Ovary (tissue), 9 donors: ENCODE results near the gene ZMYND19. TPM values are rescaled to one million over a fixed set of nuclear protein-coding genes. Genes with fewer than 3 reads are reported as not detected.

Experiments used
- DNase-seq, 5 donors: peaks; one replicate each; pipeline ENCODE4 v3.0.0-alpha.2; 2019 to 2020
- H3K27ac ChIP-seq, 2 donors: fragments of 200-600 bp; one replicate each; pipeline versions ENCODE4 v1.5.1 to v1.8.0; 2019 to 2022
- H3K27me3 ChIP-seq: fragments of 200-600 bp; one replicate; pipeline ENCODE4 v1.8.0; 2022
- H3K36me3 ChIP-seq: fragments of 200-600 bp; sonication (generic); one replicate; pipeline ENCODE4 v1.5.1; 2019
- H3K4me1 ChIP-seq: one replicate; pipeline ENCODE4 v1.8.1; 2013; ENCODE audit warnings: mild to moderate bottlenecking, moderate library complexity; ENCODE audit not compliant: insufficient read depth
- H3K4me3 ChIP-seq: fragments of 200-600 bp; sonication (generic); one replicate; pipeline ENCODE4 v1.5.1; 2017
- H3K9me3 ChIP-seq, 2 donors: fragments of 200-600 bp in 1 of 2; sonication (generic) in 1 of 2; one replicate each; pipeline versions ENCODE4 v1.5.1 to v1.8.1; 2013 to 2019; ENCODE audit warnings: mild to moderate bottlenecking in 1 of 2, moderate library complexity in 1 of 2
- CTCF ChIP-seq, 3 donors: fragments of 450-650 bp in 2 of 3; fragments of 200-600 bp in 1 of 3; IDR thresholded peaks; one replicate each; pipeline versions ENCODE4 v1.5.1 to v1.8.0; 2016 to 2022; ENCODE audit warnings: antibody characterized with exemption in 3 of 3, mild to moderate bottlenecking in 1 of 3
- EP300 ChIP-seq: sonication (generic); formaldehyde crosslinking; IDR thresholded peaks from one replicate; pipeline ENCODE4 v1.6.1; 2017; ENCODE audit warnings: antibody characterized with exemption
- POLR2A ChIP-seq: fragments of 450-650 bp; IDR thresholded peaks from one replicate; pipeline ENCODE4 v1.6.1; 2017; ENCODE audit warnings: antibody characterized with exemption, mild to moderate bottlenecking, moderate library complexity
- WGBS, 3 donors: extraction: QIAGEN DNeasy Blood & Tissue Kit in 1 of 3; methylation state at CpG; one replicate each; pipeline versions ENCODE4 v1.1.5 to v1.1.7; 2013 to 2017; 5-methylcytosine and 5-hydroxymethylcytosine counted together
- intact Hi-C, 4 donors: fragments of 100-400 bp; cut with DNase I; formaldehyde crosslinking; loops; one replicate each; pipeline versions ENCODE4 v1.11.0 to v1.15.1; 2022 to 2023
- polyA plus RNA-seq, 2 donors: library from polyadenylated mRNA; stranded (reverse); fragments of 200-250 nt in 1 of 2; fragments of 350-450 nt in 1 of 2; fragmentation: Illumina TruSeq in 1 of 2; extraction: RNeasy Lipid Tissue Mini Kit (QIAGEN cat#74804) in 1 of 2; gene quantifications; one replicate each; pipeline ENCODE4 v1.2.3, GENCODE V29; 2013 to 2014
- total RNA-seq, 7 donors: library from RNA; depleted of rRNA in 2 of 7; stranded (reverse); fragments of >200 nt in 2 of 7; fragmentation: NEBNext Ultra II Directional in 3 of 7; extraction: Animal tissue kit (Norgen Biotek cat#: 25700) in 3 of 7; gene quantifications; one replicate each; pipeline versions ENCODE4 v1.1.0 to v1.2.4, GENCODE V29; 2016 to 2023
- donor health status: DM: no; HTN: no; CAD: no; lungs with moderate emphysema.
- donor health status: DM: no; HTN: no; CAD: no.
- donor health status: Bipolar disorder and iron deficiency.
- donor health status: DM: yes; HTN: yes; CAD: no.
- donor health status: DM: no; HTN: no; CAD: no.
- donor health status: DM: yes; HTN: yes; CAD: no.

The ZMYND19 gene
- total and polyA plus RNA-seq, 9 donors: 5.1 to 22.9 (median 14.7) TPM

- TF ChIP-seq EP300 (no peak), POLR2A (no peak), CTCF (IDR thresholded peaks at IDR 0.05) (no peak)
- WGBS, 3 donors: 88 to 92% (median 90%) methylated on average over 14 of the region's 14 CpGs
- intact Hi-C loops: no loop called here
- Histone ChIP-seq H3K9me3 (no peaks in the 10 kb centered on the region), H3K36me3 (no peaks in the 10 kb centered on the region), H3K27ac (no peak overlapping the region), H3K4me3 (no peak overlapping the region), H3K27me3 (no peaks in the 10 kb centered on the region), H3K4me1 (peaks cover 9% of the 10 kb centered on the region)
- no peak for DNase-seq
Observed at GRCh38 chr9:137586854-137587253, 3.5 kb downstream of the ZMYND19 start.

GRCh38 chr9:137583957-137584356 is 6.4 kb downstream of the ZMYND19 start:
- H3K4me3 ChIP-seq: no peak overlapping the region
- H3K4me1 ChIP-seq: peaks cover 2% of the 10 kb centered on the region
- DNase-seq: no peak
- TF ChIP-seq CTCF (IDR thresholded peaks at IDR 0.05) (no peak), POLR2A (no peak), EP300 (no peak)
- no peak overlapping the region for H3K27ac ChIP-seq
- H3K36me3 ChIP-seq: no peaks in the 10 kb centered on the region
- intact Hi-C loops: no loop called here
- WGBS, 3 donors: 77 to 80% (median 77%) methylated on average over 8 of the region's 8 CpGs
- no peaks in the 10 kb centered on the region for H3K27me3 ChIP-seq
- H3K9me3 ChIP-seq: no peaks in the 10 kb centered on the region

- WGBS, 3 donors: 64 to 74% (median 65%) methylated on average over 14 of the region's 14 CpGs
- Histone ChIP-seq H3K36me3 (no peaks in the 10 kb centered on the region), H3K4me3 (no peak overlapping the region), H3K4me1 (no peaks in the 10 kb centered on the region), H3K27me3 (no peaks in the 10 kb centered on the region), H3K9me3 (no peaks in the 10 kb centered on the region), H3K27ac (no peak overlapping the region)
- no peak for DNase-seq
- intact Hi-C loops: no loop called here
- TF ChIP-seq POLR2A (no peak), CTCF (IDR thresholded peaks at IDR 0.05) (no peak)
Observed at GRCh38 chr9:137583347-137583746, 7.0 kb downstream of the ZMYND19 start.

GRCh38 chr9:137582286-137582860 is 7.9 kb downstream of the ZMYND19 start:
- TF ChIP-seq CTCF (IDR thresholded peaks at IDR 0.05) (no peak), POLR2A (no peak), EP300 (no peak)
- no peaks in the 10 kb centered on the region for H3K36me3 ChIP-seq
- no peak overlapping the region for H3K27ac ChIP-seq
- peaks cover 4% of the 10 kb centered on the region for H3K4me1 ChIP-seq
- H3K4me3 ChIP-seq: no peak overlapping the region
- DNase-seq: no peak
- WGBS, 3 donors: 73 to 78% (median 77%) methylated on average over 20 of the region's 20 CpGs
- no peaks in the 10 kb centered on the region for H3K27me3 ChIP-seq
- intact Hi-C loops: no loop called here
- no peaks in the 10 kb centered on the region for H3K9me3 ChIP-seq
